ENCODE results near the gene ASCC1.
"Not testable (repeated sequence)": the region's sequence is repeated elsewhere in the genome, so short reads cannot be mapped to it uniquely, and the experiment has no call there.

Gene ASCC1

DNA sequence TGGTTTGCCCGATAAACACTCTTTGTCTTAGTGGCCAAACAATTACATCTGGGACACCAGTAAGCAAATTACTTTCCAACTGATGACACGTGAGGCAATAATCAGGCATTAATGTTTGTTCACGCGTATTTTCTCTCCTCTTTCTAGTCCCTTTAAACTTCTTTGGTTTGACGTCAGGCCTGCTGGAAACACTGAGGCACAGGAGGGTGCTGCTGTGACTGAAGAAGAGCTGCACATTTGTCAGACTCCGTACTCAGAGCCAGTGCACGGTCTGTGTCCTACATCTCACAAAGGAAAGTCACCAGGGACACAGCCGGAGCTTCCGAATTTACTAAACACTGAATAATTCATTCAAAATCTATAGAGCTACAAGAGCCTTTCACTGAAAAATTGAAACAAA is 57.9 kb downstream of the ASCC1 start:
- TF ChIP-seq CTCF (IDR thresholded peaks at IDR 0.05; ENCODE audit: extremely low read depth, missing control alignments) = no peak
- no peak for DNase-seq (ENCODE audit: low spot score)

DNA sequence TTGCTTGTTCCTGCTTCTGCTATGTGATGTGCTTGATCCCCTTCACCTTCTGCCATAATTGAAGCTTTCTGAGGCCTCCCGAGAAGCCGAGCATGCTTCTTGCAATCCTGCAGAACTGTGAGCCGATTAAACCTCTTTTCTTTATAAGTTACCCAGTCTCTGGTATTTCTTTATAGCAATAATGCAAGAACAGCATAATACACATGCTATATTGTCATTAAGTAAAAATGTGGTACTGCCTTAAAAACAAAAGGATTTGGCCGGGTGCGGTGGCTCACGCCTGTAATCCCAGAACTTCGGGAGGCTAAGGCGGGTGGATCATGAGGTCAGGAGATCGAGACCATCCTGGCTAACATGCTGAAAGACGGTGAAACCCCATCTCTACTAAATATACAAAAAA is 59.9 kb downstream of the ASCC1 start:
- no peak for DNase-seq (ENCODE audit: low spot score)
- no peak for TF ChIP-seq CTCF (IDR thresholded peaks at IDR 0.05; ENCODE audit: extremely low read depth, missing control alignments)

DNA sequence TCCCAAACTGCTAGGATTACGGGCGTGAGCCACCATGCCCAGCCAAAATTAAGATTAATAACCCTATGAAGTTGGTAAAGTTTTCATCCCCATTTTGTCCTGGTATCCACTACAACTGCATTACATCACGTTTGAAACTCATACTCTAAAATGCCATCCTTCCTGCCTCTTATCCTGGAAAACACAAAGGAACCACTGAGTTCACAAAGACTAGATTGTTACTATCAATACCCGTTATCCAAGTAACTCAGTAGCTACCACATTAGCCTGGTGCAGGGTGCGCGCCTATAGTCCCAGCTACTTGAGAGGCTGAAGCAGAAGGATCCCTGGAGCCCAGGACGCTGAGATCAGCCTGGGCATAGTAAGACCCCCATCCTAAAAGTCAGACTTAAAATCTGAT is 63.8 kb downstream of the ASCC1 start:
- no peak for TF ChIP-seq CTCF (IDR thresholded peaks at IDR 0.05; ENCODE audit: extremely low read depth, missing control alignments)

DNA sequence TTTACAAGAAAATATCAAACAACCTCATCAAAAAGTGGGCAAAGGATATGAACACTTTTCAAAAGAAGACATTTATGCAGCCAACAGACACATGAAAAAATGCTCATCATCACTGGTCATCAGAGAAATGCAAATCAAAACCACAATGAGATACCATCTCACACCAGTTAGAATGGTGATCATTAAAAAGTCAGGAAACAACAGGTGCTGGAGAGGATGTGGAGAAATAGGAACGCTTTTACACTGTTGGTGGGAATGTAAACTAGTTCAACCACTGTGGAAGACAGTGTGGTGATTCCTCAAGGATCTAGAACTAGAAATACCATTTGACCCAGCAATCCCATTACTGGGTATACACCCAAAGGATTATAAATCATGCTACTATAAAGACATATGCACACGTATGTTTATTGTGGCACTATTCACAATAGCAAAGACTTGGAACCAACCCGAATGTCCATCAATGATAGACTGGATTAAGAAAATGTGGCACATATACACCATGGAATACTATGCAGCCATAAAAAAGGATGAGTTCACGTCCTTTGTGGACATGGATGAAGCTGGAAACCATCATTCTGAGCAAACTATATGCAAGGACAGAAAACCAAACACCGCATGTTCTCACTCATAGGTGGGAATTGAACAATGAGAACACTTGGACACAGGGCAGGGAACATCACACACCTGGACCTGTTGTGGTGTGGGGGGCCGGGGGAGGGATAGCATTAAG is 65.2 kb downstream of the ASCC1 start:
- not testable (repeated sequence) for DNase-seq (ENCODE audit: low spot score)

More for the DNA sequence above, 63.8 kb downstream of the ASCC1 start:
- no peak for DNase-seq (ENCODE audit: low spot score)

DNA sequence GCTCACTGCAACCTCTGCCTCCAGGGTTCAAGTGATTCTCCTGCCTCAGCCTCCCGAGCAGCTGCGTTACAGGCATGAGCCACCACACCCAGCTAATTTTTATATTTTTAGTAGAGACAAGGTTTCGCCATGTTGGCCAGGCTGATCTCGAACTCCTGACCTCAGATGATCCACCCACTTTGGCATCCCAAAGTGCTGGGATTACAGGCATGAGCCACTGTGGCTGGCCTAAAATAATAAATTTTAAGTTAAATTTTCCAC is 68.8 kb downstream of the ASCC1 start:
- DNase-seq (ENCODE audit: low spot score) = not testable (repeated sequence)

DNA sequence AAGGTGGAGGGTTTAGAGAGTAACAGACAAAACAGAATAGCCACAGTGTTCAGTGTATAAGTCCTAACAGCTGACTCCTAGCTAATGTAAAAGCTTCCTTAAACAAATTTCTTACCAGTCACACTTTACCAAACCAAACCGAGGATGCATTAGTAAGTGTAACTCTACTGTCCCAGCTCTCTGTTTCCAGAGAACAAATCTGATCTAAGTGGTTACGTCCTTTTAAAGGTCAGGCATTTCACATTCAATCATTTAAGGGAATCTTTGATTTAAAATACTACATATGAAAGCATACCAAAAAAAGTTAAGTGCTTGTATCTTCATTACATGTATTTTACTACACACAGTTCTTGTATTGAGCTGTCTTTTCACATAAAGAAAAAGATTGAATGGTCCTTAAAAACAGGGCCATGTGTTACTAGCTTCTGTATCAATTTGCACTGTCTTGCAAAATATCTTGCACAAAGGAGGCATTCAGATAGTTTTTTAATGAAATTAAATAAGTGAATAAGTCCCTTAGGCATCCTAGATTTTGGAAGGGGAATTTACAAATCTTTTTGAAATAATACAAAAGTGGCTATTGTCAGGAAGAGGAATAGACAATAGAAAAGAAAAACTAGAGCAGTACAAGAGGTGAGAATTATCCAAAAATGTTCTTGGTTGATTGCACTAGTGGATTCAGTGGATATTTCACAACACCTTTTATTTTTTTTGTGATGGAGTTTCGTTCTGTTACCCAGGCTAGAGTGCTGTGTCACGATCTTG is 69.3 kb downstream of the ASCC1 start:
- TF ChIP-seq CTCF (IDR thresholded peaks at IDR 0.05; ENCODE audit: extremely low read depth, missing control alignments) = no peak
- DNase-seq (ENCODE audit: low spot score) = no peak

DNA sequence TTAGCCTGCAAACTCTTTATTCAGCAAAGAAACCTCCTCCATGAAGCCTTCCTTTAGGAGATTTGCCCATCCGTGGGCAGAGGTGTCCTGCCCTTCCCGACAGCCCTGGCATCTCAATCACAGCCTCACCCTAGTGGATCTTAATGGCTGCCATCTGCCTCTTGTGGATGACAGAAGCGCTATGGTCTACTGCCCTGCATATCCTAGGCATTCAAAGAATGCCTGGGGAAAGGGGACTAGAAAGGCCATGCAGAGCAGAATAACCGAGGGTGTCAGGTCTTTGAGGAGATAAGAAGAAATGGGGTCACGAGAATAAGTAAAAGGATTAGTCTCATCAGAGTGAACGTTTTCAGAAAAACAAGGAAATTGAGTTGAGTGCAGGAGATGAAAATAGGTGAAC is 70.0 kb downstream of the ASCC1 start:
- no peak for DNase-seq (ENCODE audit: low spot score)
- no peak for TF ChIP-seq CTCF (IDR thresholded peaks at IDR 0.05; ENCODE audit: extremely low read depth, missing control alignments)

DNA sequence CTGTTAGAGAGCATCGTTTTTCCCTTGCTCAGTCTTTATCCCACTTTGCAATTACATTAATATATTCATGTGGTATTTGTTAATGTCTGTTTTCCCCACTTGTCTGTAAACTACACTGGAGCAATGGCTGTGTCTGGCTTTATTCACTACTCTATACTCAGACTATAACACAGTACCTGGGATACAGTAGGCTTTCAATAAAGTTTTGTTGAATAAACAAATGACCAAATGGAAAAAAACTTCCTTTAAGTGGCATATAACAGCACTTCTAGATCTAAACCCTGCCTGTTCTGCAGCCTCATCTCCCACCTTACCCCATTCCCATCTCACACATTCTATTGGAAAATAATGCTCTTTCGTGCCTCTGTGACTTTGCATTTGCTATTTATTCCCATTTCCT is 70.4 kb downstream of the ASCC1 start:
- no peak for TF ChIP-seq CTCF (IDR thresholded peaks at IDR 0.05; ENCODE audit: extremely low read depth, missing control alignments)
- DNase-seq (ENCODE audit: low spot score) = no peak

All from GM20000 (cell line).